ENCODE results near the gene SBF2.

Gene SBF2

GRCh38 chr11:9736365-9736764 lies 557.7 kb downstream of the SBF2 start:
- TF ChIP-seq, protein P1, sequence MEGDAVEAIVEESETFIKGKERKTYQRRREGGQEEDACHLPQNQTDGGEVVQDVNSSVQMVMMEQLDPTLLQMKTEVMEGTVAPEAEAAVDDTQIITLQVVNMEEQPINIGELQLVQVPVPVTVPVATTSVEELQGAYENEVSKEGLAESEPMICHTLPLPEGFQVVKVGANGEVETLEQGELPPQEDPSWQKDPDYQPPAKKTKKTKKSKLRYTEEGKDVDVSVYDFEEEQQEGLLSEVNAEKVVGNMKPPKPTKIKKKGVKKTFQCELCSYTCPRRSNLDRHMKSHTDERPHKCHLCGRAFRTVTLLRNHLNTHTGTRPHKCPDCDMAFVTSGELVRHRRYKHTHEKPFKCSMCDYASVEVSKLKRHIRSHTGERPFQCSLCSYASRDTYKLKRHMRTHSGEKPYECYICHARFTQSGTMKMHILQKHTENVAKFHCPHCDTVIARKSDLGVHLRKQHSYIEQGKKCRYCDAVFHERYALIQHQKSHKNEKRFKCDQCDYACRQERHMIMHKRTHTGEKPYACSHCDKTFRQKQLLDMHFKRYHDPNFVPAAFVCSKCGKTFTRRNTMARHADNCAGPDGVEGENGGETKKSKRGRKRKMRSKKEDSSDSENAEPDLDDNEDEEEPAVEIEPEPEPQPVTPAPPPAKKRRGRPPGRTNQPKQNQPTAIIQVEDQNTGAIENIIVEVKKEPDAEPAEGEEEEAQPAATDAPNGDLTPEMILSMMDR (IDR thresholded peaks at IDR 0.05), result no peak
- no peak for DNase-seq (ENCODE audit: low spot score)
- H3K27ac ChIP-seq, result no peak overlapping the region
- H3K4me3 ChIP-seq, result no peak overlapping the region

- DNase-seq (ENCODE audit: low spot score), result no peak
- TF ChIP-seq, protein P1 (IDR thresholded peaks at IDR 0.05), result no peak
- no peak overlapping the region for H3K27ac ChIP-seq
- H3K4me3 ChIP-seq, result no peak overlapping the region
These were observed 558.1 kb downstream of the SBF2 start for GRCh38 chr11:9735919-9736318.

DNA sequence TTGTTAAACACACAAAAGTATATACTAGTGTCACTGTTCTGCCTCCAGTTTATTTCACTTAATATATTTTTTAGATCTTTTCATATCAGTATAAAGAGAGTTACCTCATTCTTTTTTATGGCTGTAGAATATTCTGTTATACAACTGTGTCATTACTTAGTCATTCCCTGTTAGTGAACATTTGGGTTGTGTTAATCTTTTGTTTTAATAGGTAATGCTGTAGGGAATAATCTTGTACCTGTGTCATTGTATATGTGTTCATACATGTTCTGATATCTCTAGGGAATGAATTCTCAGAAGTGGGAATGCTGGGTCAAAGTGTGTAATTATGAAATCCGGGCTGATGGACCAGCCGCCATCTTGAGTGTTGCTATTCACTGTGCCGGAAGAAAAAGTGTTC lies 558.8 kb downstream of the SBF2 start:
- DNase-seq (ENCODE audit: low spot score), result no peak
- TF ChIP-seq, protein P1 (IDR thresholded peaks at IDR 0.05), result no peak
- Histone ChIP-seq H3K4me3 (no peak overlapping the region), H3K27ac (no peak overlapping the region)

GRCh38 chr11:9733212-9733611 lies 560.8 kb downstream of the SBF2 start:
- H3K27ac ChIP-seq, result no peak overlapping the region
- TF ChIP-seq, protein P1 (IDR thresholded peaks at IDR 0.05), result no peak
- no peak overlapping the region for H3K4me3 ChIP-seq
- no peak for DNase-seq (ENCODE audit: low spot score)

DNA sequence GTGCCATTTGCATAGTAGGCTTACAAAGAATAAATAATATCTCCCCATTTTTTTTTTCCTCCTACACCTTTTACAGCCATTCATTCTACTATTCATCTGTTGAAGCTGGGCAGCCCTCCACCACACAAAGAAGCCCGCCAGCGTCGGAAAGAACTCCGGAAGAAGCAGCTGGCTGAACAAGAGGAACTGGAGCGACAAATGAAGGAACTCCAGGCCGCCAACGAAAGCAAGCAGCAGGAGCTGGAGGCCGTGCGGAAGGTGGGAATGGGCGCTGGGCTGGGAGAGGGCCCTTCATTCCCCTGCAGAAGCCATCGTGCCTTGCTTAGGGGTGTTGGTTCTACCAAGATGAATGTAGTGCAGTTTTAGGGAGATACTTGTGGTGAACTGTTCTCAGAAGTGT lies 561.6 kb downstream of the SBF2 start:
- TF ChIP-seq, protein P1 (IDR thresholded peaks at IDR 0.05), result no peak
- H3K4me3 ChIP-seq, result no peak overlapping the region
- DNase-seq (ENCODE audit: low spot score), result no peak
- no peak overlapping the region for H3K27ac ChIP-seq

DNA sequence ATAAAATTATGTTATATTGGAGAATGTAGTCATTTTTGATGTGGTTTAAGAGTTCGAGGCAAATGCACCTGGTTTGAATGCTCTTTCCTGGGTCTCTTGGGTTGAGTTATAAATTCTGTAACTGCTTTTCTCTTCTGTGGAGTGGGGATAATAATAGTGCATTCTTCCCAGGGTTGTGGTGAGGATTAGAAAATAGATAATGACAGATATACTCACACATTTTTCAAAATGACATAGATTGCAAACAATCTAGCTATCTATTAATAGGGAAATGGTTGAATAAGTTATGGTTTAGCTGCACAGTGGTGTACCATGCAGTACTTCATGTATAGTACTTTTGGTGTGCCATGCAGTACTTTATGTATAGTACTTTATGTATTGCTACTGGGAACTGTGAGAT lies 562.8 kb downstream of the SBF2 start:
- DNase-seq (ENCODE audit: low spot score), result no peak
- TF ChIP-seq, protein P1 (IDR thresholded peaks at IDR 0.05), result no peak
- H3K4me3 ChIP-seq, result no peak overlapping the region
- no peak overlapping the region for H3K27ac ChIP-seq
